Measurements from ENCODE around the gene RADIL.

Gene RADIL

GRCh38 chr7:4886671-4887070 is 3.2 kb upstream of the RADIL start:
- Histone ChIP-seq H4K20me1 (ENCODE audit: insufficient read depth, low read length) (no peaks in the 10 kb centered on the region), H3K4me2 (ENCODE audit: low read length) (no peak overlapping the region), H3K79me2 (ENCODE audit: low read length) (no peaks in the 10 kb centered on the region), H3K27me3 (ENCODE audit: low read depth, low read length) (no peaks in the 10 kb centered on the region), H3K4me1 (ENCODE audit: low read length) (no peaks in the 10 kb centered on the region), H3K9me3 (ENCODE audit: insufficient read depth, low read length) (no peaks in the 10 kb centered on the region), H3K4me3 (ENCODE audit: low read length) (no peak overlapping the region), H2AFZ (ENCODE audit: low read depth, low read length) (no peak overlapping the region), H3K27ac (ENCODE audit: low read length) (no peak overlapping the region), H3K9ac (ENCODE audit: low read length) (no peak overlapping the region), H3K36me3 (replicated peaks; ENCODE audit: low read depth, low read length) (no peaks in the 10 kb centered on the region)
- TF ChIP-seq EZH2phosphoT487 (IDR thresholded peaks at IDR 0.05; ENCODE audit: low read depth), result no peak
- TF ChIP-seq, protein P1, sequence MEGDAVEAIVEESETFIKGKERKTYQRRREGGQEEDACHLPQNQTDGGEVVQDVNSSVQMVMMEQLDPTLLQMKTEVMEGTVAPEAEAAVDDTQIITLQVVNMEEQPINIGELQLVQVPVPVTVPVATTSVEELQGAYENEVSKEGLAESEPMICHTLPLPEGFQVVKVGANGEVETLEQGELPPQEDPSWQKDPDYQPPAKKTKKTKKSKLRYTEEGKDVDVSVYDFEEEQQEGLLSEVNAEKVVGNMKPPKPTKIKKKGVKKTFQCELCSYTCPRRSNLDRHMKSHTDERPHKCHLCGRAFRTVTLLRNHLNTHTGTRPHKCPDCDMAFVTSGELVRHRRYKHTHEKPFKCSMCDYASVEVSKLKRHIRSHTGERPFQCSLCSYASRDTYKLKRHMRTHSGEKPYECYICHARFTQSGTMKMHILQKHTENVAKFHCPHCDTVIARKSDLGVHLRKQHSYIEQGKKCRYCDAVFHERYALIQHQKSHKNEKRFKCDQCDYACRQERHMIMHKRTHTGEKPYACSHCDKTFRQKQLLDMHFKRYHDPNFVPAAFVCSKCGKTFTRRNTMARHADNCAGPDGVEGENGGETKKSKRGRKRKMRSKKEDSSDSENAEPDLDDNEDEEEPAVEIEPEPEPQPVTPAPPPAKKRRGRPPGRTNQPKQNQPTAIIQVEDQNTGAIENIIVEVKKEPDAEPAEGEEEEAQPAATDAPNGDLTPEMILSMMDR (IDR thresholded peaks at IDR 0.05; ENCODE audit: low read depth, low read length), result no peak

DNA sequence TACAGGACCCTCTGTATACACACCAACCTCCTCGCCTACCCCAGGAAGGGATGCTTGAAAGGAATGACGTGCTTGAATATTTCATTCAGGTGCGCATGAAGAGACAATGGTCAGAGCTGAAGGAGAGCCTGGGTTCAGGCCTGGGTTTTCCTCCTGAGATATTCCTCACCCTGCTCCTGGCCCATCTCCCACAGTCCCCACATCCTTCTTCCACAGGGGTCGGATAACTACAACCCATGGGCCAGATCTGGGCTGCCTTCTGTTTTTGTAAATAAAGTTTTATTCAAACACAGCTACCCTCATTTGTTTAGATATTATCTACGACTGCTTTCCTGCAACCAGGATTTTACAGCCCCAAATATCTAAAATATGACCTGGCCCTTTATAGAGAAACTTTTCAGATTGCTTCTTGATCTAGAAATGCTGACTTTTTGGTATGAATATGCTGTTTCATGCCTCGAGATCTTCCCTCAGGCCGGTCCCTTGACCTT is 1.8 kb upstream of the RADIL start:
- Histone ChIP-seq H3K36me3 (replicated peaks; ENCODE audit: low read depth, low read length) (no peaks in the 10 kb centered on the region), H3K79me2 (ENCODE audit: low read length) (no peaks in the 10 kb centered on the region), H4K20me1 (ENCODE audit: insufficient read depth, low read length) (no peaks in the 10 kb centered on the region), H3K27ac (ENCODE audit: low read length) (no peak overlapping the region), H3K27me3 (ENCODE audit: low read depth, low read length) (no peaks in the 10 kb centered on the region), H2AFZ (ENCODE audit: low read depth, low read length) (no peak overlapping the region), H3K4me1 (ENCODE audit: low read length) (no peaks in the 10 kb centered on the region), H3K4me3 (ENCODE audit: low read length) (no peak overlapping the region), H3K9ac (ENCODE audit: low read length) (no peak overlapping the region), H3K9me3 (ENCODE audit: insufficient read depth, low read length) (no peaks in the 10 kb centered on the region), H3K4me2 (ENCODE audit: low read length) (no peak overlapping the region)
- TF ChIP-seq, protein P1 (IDR thresholded peaks at IDR 0.05; ENCODE audit: low read depth, low read length), result no peak
- TF ChIP-seq EZH2phosphoT487 (IDR thresholded peaks at IDR 0.05; ENCODE audit: low read depth), result no peak

DNA sequence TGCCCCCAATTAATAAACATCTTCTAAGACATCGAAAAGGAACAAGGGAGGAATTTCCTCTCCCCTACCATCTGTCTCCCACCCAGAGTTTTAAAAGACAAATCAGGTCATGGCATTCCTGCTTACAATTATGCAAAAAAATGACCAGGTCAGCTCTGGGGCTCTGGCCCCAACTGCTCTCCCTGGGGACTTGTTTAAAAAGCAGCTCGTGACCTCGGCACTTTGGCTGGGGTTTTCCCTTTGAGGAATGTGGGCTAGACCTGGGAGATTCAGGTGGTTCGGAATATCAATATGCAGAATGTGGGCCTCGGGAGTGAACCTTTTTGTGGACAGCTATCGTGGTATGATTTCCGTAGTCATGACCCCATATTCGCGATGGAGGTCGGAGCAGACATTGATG is 648 bp upstream of the RADIL start:
- Histone ChIP-seq H3K4me2 (ENCODE audit: low read length) (no peak overlapping the region), H3K9me3 (ENCODE audit: insufficient read depth, low read length) (no peaks in the 10 kb centered on the region), H3K36me3 (replicated peaks; ENCODE audit: low read depth, low read length) (no peaks in the 10 kb centered on the region), H3K79me2 (ENCODE audit: low read length) (no peaks in the 10 kb centered on the region), H3K9ac (ENCODE audit: low read length) (no peak overlapping the region), H4K20me1 (ENCODE audit: insufficient read depth, low read length) (no peaks in the 10 kb centered on the region), H3K27me3 (ENCODE audit: low read depth, low read length) (no peaks in the 10 kb centered on the region), H2AFZ (ENCODE audit: low read depth, low read length) (no peak overlapping the region), H3K27ac (ENCODE audit: low read length) (no peak overlapping the region), H3K4me1 (ENCODE audit: low read length) (no peaks in the 10 kb centered on the region), H3K4me3 (ENCODE audit: low read length) (no peak overlapping the region)
- no peak for TF ChIP-seq EZH2phosphoT487 (IDR thresholded peaks at IDR 0.05; ENCODE audit: low read depth)
- TF ChIP-seq, protein P1 (IDR thresholded peaks at IDR 0.05; ENCODE audit: low read depth, low read length), result no peak

DNA sequence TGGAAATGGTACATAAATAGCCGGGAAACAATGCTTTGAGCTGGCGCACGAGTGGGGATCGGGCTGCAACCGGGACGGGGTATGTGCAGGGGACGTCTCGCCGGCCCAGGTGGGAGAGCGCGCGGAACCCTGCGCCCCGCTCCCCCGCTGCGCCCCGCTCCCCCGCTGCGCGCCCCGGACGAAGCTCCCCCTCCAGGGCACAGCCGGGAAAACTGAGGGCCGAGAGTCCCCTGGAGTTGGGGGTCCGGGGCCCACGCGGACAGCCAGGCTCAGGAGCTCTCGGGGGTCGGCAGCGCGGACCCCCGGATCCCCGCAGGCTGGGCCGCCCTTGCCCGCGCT is 514 bp downstream of the RADIL start:
- Histone ChIP-seq H2AFZ (ENCODE audit: low read depth, low read length) (no peak overlapping the region), H3K4me1 (ENCODE audit: low read length) (no peaks in the 10 kb centered on the region), H3K79me2 (ENCODE audit: low read length) (no peaks in the 10 kb centered on the region), H3K9ac (ENCODE audit: low read length) (no peak overlapping the region), H3K9me3 (ENCODE audit: insufficient read depth, low read length) (no peaks in the 10 kb centered on the region), H3K27me3 (ENCODE audit: low read depth, low read length) (no peaks in the 10 kb centered on the region), H3K4me2 (ENCODE audit: low read length) (no peak overlapping the region), H4K20me1 (ENCODE audit: insufficient read depth, low read length) (no peaks in the 10 kb centered on the region), H3K4me3 (ENCODE audit: low read length) (no peak overlapping the region), H3K27ac (ENCODE audit: low read length) (no peak overlapping the region), H3K36me3 (replicated peaks; ENCODE audit: low read depth, low read length) (no peaks in the 10 kb centered on the region)
- TF ChIP-seq, protein P1 (IDR thresholded peaks at IDR 0.05; ENCODE audit: low read depth, low read length), result no peak
- TF ChIP-seq EZH2phosphoT487 (IDR thresholded peaks at IDR 0.05; ENCODE audit: low read depth), result no peak

Measured in OCI-LY3 (cell line).